Measurements from ENCODE around the gene GABBR2. TPM values are rescaled to one million over a fixed set of nuclear protein-coding genes. Genes with fewer than 3 reads are reported as not detected.

GABBR2 gene
- total and polyA plus RNA-seq, 9 of the 15 experiments (the other 6 are each of a cell fraction or from before 2014, with no cell fraction given) = 0.15 to 1.9 (median 0.32) TPM

GRCh38 chr9:98333703-98334582 is 374.8 kb downstream of the GABBR2 start (continued):
- TF ChIP-seq ZNF592 (IDR thresholded peaks at IDR 0.05) (0 out of 2 replicates have a peak, but pooled peaks have one; percentile 42), ZFP91 (CRISPR knock-in tag; IDR thresholded peaks at IDR 0.05) (no peak), SMARCA4 (IDR thresholded peaks at IDR 0.05) (peak; percentile 61), DPF2 (IDR thresholded peaks at IDR 0.05) (peak; percentile 75), ZNF780A (CRISPR knock-in tag; IDR thresholded peaks at IDR 0.05) (no peak), CBFA2T2 (conservative IDR thresholded peaks at IDR 0.05) (peak; percentile 31; the same call in 1 of the 2 replicates), HDAC2 (IDR thresholded peaks at IDR 0.05) (no peak; the same call in 1 of the 2 replicates), SMARCE1 (IDR thresholded peaks at IDR 0.05) (peak; percentile 73), ZNF384 (IDR thresholded peaks at IDR 0.05; ENCODE audit: low read depth, low read length) (no peak), PHF21A (IDR thresholded peaks at IDR 0.05; ENCODE audit: borderline replicate concordance, low read depth) (no peak), PTTG1 (tag; IDR thresholded peaks at IDR 0.05; ENCODE audit: low read depth) (no peak), TEAD2 (tag; IDR thresholded peaks at IDR 0.05) (no peak), SUPT5H (IDR thresholded peaks at IDR 0.05) (no peak), THRA (IDR thresholded peaks at IDR 0.05) (peak; percentile 52; the same call in 1 of the 2 replicates), CREM (IDR thresholded peaks at IDR 0.05; ENCODE audit: low read depth) (peak; percentile 37; the same call in 1 of the 2 replicates), SMARCC2 (IDR thresholded peaks at IDR 0.05; ENCODE audit: low read depth) (no peak), ZNF444 (CRISPR knock-in tag; IDR thresholded peaks at IDR 0.05) (no peak), PCBP2 (IDR thresholded peaks at IDR 0.05; ENCODE audit: low read depth, low read length, poor library complexity, severe bottlenecking) (no peak), CHD2 (IDR thresholded peaks at IDR 0.05; ENCODE audit: low read depth, low read length) (no peak), OTX1 (CRISPR knock-in tag; IDR thresholded peaks at IDR 0.05) (no peak), ZKSCAN8 (CRISPR knock-in tag; IDR thresholded peaks at IDR 0.05) (no peak), JUND (IDR thresholded peaks at IDR 0.05; ENCODE audit: borderline replicate concordance, low read depth, low read length) (peak; percentile 86), JUND (tag; IDR thresholded peaks at IDR 0.05; ENCODE audit: borderline replicate concordance, low read depth, low read length) (peak; percentile 90; the same call in 1 of the 3 replicates)

All from K562 (cell line).